IMR-90 (cell line): Measurements from ENCODE around the gene CCDC88A.
"Not testable (repeated sequence)": the region's sequence is repeated elsewhere in the genome, so short reads cannot be mapped to it uniquely, and the experiment has no call there.

Experiments
- CTCF ChIP-seq: conservative IDR thresholded peaks from 2 replicates; pipeline ENCODE4 v1.5.1; 2012; ENCODE audit warnings: mild to moderate bottlenecking, low read depth, low read length, improper control_type of control experiment
- POLR2A ChIP-seq: IDR thresholded peaks from 2 replicates; pipeline ENCODE4 v1.6.1; 2012; ENCODE audit warnings: mild to moderate bottlenecking, low read depth, low read length
- RFX5 ChIP-seq: IDR thresholded peaks from 2 replicates; pipeline ENCODE4 v1.8.0; 2012; ENCODE audit warnings: low read depth, mild to moderate bottlenecking, low read length, moderate library complexity

GRCh38 chr2:55356136-55356535 lies 63.5 kb downstream of the CCDC88A start:
- TF ChIP-seq POLR2A, RFX5, CTCF: not testable (repeated sequence)
